Activated T-helper 1 cell treated with Interleukin-2 at 50 U/mL for 16 hours (primary cell): ENCODE data around the gene RAB26.
A peak's percentile ranks its signal among the peaks of the same experiment; 100 is the strongest.

ENCODE experiments used
- DNase-seq: peaks from one replicate; pipeline ENCODE4 v3.0.0-alpha.2; 2020; ENCODE audit warnings: low read depth

The RAB26 gene

GRCh38 chr16:2142942-2143877 lies 5.2 kb upstream of the RAB26 start:
- no peak for DNase-seq

- DNase-seq: no peak
These were observed 4.4 kb upstream of the RAB26 start for GRCh38 chr16:2143878-2144485.

- DNase-seq: no peak
These were observed 2.6 kb upstream of the RAB26 start for GRCh38 chr16:2145843-2146242.

GRCh38 chr16:2147378-2147777 lies 1.0 kb upstream of the RAB26 start:
- DNase-seq: no peak

GRCh38 chr16:2148714-2149629 lies 547 bp downstream of the RAB26 start:
- DNase-seq: no peak

GRCh38 chr16:2149630-2150417 lies 1.4 kb downstream of the RAB26 start:
- DNase-seq: no peak

- DNase-seq: no peak
These were observed 2.2 kb downstream of the RAB26 start for GRCh38 chr16:2150418-2151187.

GRCh38 chr16:2151188-2152091 lies 3.0 kb downstream of the RAB26 start:
- DNase-seq: no peak

GRCh38 chr16:2152695-2153506 lies 4.5 kb downstream of the RAB26 start:
- DNase-seq: no peak

- DNase-seq: no peak
These were observed 6.2 kb downstream of the RAB26 start for GRCh38 chr16:2154533-2155090.

GRCh38 chr16:2155091-2155950 lies 6.9 kb downstream of the RAB26 start, which contains the start of gene TRAF7:
Gene TRAF7 (plus strand): TSS chr16:2155782. CDS start chr16:2163921, 8,139 bp downstream.
- peak; percentile 97 for DNase-seq

- no peak for DNase-seq
These were observed 7.8 kb downstream of the RAB26 start for GRCh38 chr16:2155977-2156848.

GRCh38 chr16:2156849-2157224 lies 8.4 kb downstream of the RAB26 start:
- no peak for DNase-seq

GRCh38 chr16:2157480-2158261 lies 9.2 kb downstream of the RAB26 start:
- DNase-seq: no peak

- no peak for DNase-seq
These were observed 9.8 kb downstream of the RAB26 start for GRCh38 chr16:2158262-2158638.
